ENCODE measurements around the gene B3GNT7.
"Not testable (repeated sequence)": the region's sequence is repeated elsewhere in the genome, so short reads cannot be mapped to it uniquely, and the experiment has no call there.

Gene B3GNT7

GRCh38 chr2:231395188-231396057 is at the start of gene B3GNT7:
TSS of gene B3GNT7 (plus strand) at chr2:231395710. CDS start at chr2:231395804, 94 bp downstream.
- in situ Hi-C loops (cut with MboI; ENCODE audit: low sequenced_read_pairs): no loop called here

- in situ Hi-C loops (cut with MboI; ENCODE audit: low sequenced_read_pairs): no loop called here
Measured at GRCh38 chr2:231347081-231347480, 48.4 kb upstream of the B3GNT7 start.

- in situ Hi-C loops (cut with MboI; ENCODE audit: low sequenced_read_pairs): no loop called here
Measured at GRCh38 chr2:231347638-231348037, 47.9 kb upstream of the B3GNT7 start.

GRCh38 chr2:231348173-231348572 is 47.3 kb upstream of the B3GNT7 start:
- in situ Hi-C loops (cut with MboI; ENCODE audit: low sequenced_read_pairs): no loop called here

GRCh38 chr2:231348704-231349373 is 46.7 kb upstream of the B3GNT7 start:
- in situ Hi-C loops (cut with MboI; ENCODE audit: low sequenced_read_pairs): no loop called here

- in situ Hi-C loops (cut with MboI; ENCODE audit: low sequenced_read_pairs): not testable (repeated sequence)
Measured at GRCh38 chr2:231349374-231349735, 46.2 kb upstream of the B3GNT7 start.

GRCh38 chr2:231351648-231352047 is 43.9 kb upstream of the B3GNT7 start:
- in situ Hi-C loops (cut with MboI; ENCODE audit: low sequenced_read_pairs): no loop called here

- in situ Hi-C loops (cut with MboI; ENCODE audit: low sequenced_read_pairs): no loop called here
Measured at GRCh38 chr2:231353469-231353868, 42.0 kb upstream of the B3GNT7 start.

GRCh38 chr2:231355508-231356465 is 39.7 kb upstream of the B3GNT7 start:
- in situ Hi-C loops (cut with MboI; ENCODE audit: low sequenced_read_pairs): no loop called here

- in situ Hi-C loops (cut with MboI; ENCODE audit: low sequenced_read_pairs): no loop called here
Measured at GRCh38 chr2:231356466-231356844, 39.1 kb upstream of the B3GNT7 start.

GRCh38 chr2:231357048-231357447 is 38.5 kb upstream of the B3GNT7 start:
- in situ Hi-C loops (cut with MboI; ENCODE audit: low sequenced_read_pairs): no loop called here

GRCh38 chr2:231357931-231358330 is 37.6 kb upstream of the B3GNT7 start:
- in situ Hi-C loops (cut with MboI; ENCODE audit: low sequenced_read_pairs): no loop called here

- in situ Hi-C loops (cut with MboI; ENCODE audit: low sequenced_read_pairs): no loop called here
Measured at GRCh38 chr2:231359441-231359840, 36.1 kb upstream of the B3GNT7 start.

- in situ Hi-C loops (cut with MboI; ENCODE audit: low sequenced_read_pairs): no loop called here
Measured at GRCh38 chr2:231359948-231360347, 35.6 kb upstream of the B3GNT7 start.

- in situ Hi-C loops (cut with MboI; ENCODE audit: low sequenced_read_pairs): no loop called here
Measured at GRCh38 chr2:231360401-231360800, 35.1 kb upstream of the B3GNT7 start.

GRCh38 chr2:231360881-231361371 is 34.6 kb upstream of the B3GNT7 start:
- in situ Hi-C loops (cut with MboI; ENCODE audit: low sequenced_read_pairs): no loop called here

- in situ Hi-C loops (cut with MboI; ENCODE audit: low sequenced_read_pairs): no loop called here
Measured at GRCh38 chr2:231361701-231362554, 33.6 kb upstream of the B3GNT7 start.

GRCh38 chr2:231362555-231363184 is 32.8 kb upstream of the B3GNT7 start:
- in situ Hi-C loops (cut with MboI; ENCODE audit: low sequenced_read_pairs): no loop called here

GRCh38 chr2:231364061-231364460 is 31.4 kb upstream of the B3GNT7 start:
- in situ Hi-C loops (cut with MboI; ENCODE audit: low sequenced_read_pairs): no loop called here
